D341Med (cell line): ENCODE data around the gene RCOR3.
"Not testable (repeated sequence)": the region's sequence is repeated elsewhere in the genome, so short reads cannot be mapped to it uniquely, and the experiment has no call there.

Source experiments
- DNase-seq: peaks from one replicate; pipeline ENCODE4 v3.0.0; 2012; ENCODE audit warnings: low spot score

RCOR3 gene

GRCh38 chr1:211260141-211261107, 1.3 kb downstream of the RCOR3 start:
- peak; percentile 86 for DNase-seq

- no peak for DNase-seq
These were observed 2.1 kb downstream of the RCOR3 start for GRCh38 chr1:211261229-211261628.

- DNase-seq: not testable (repeated sequence)
These were observed 3.9 kb downstream of the RCOR3 start for GRCh38 chr1:211263022-211263421.

GRCh38 chr1:211267204-211267857, 8.2 kb downstream of the RCOR3 start:
- DNase-seq: no peak

- no peak for DNase-seq
These were observed 20.2 kb downstream of the RCOR3 start for GRCh38 chr1:211279340-211279739.

- DNase-seq: no peak
These were observed 21.7 kb downstream of the RCOR3 start for GRCh38 chr1:211280910-211281309.

GRCh38 chr1:211281320-211282022, 22.3 kb downstream of the RCOR3 start:
- no peak for DNase-seq

GRCh38 chr1:211282023-211282373, 22.8 kb downstream of the RCOR3 start:
- no peak for DNase-seq

- DNase-seq: no peak
These were observed 26.0 kb downstream of the RCOR3 start for GRCh38 chr1:211285196-211285595.

- DNase-seq: peak; percentile 15
These were observed 28.1 kb downstream of the RCOR3 start for GRCh38 chr1:211287218-211287617.

- DNase-seq: no peak
These were observed 33.2 kb downstream of the RCOR3 start for GRCh38 chr1:211292411-211292810.

- DNase-seq: no peak
These were observed 37.2 kb downstream of the RCOR3 start for GRCh38 chr1:211296396-211296795.

GRCh38 chr1:211305044-211305443, 45.9 kb downstream of the RCOR3 start:
- DNase-seq: no peak

GRCh38 chr1:211309617-211310016, 50.5 kb downstream of the RCOR3 start:
- no peak for DNase-seq

- DNase-seq: no peak
These were observed 54.2 kb downstream of the RCOR3 start for GRCh38 chr1:211313392-211313791.

- DNase-seq: no peak
These were observed 59.6 kb downstream of the RCOR3 start for GRCh38 chr1:211318576-211319280.

- DNase-seq: no peak
These were observed 60.7 kb downstream of the RCOR3 start for GRCh38 chr1:211319892-211320291.

GRCh38 chr1:211320980-211321379, 61.8 kb downstream of the RCOR3 start:
- no peak for DNase-seq

- DNase-seq: not testable (repeated sequence)
These were observed 62.5 kb downstream of the RCOR3 start for GRCh38 chr1:211321646-211322045.

- peak; percentile 84 for DNase-seq
These were observed 64.2 kb downstream of the RCOR3 start for GRCh38 chr1:211323156-211324063.
